Liver (tissue), 9 donors: ENCODE results near the gene HGS. TPM values are rescaled to one million over a fixed set of nuclear protein-coding genes. Genes with fewer than 3 reads are reported as not detected.

ENCODE experiments used
- DNase-seq: peaks from one replicate; pipeline ENCODE4 v3.0.0-alpha.2; 2017; ENCODE audit warnings: low spot score
- H3K27ac ChIP-seq, 2 donors: one replicate each; pipeline ENCODE4 v1.7.0; 2013; ENCODE audit warnings: inconsistent platforms in 2 of 2, low read length in 2 of 2, control low read depth in 1 of 2, low read depth in 1 of 2, mild to moderate bottlenecking in 1 of 2
- H3K27me3 ChIP-seq, 4 donors: one replicate each; pipeline versions ENCODE4 v1.6.1 to v1.7.0; 2013; ENCODE audit warnings: low read length in 3 of 4, inconsistent platforms in 1 of 4, mild to moderate bottlenecking in 1 of 4, moderate library complexity in 1 of 4; ENCODE audit not compliant: control insufficient read depth in 4 of 4, insufficient read depth in 4 of 4
- H3K36me3 ChIP-seq, 4 donors: one replicate each; pipeline versions ENCODE4 v1.6.1 to v1.7.0; 2013; ENCODE audit warnings: low read length in 3 of 4, mild to moderate bottlenecking in 3 of 4, low read depth in 1 of 4, moderate library complexity in 1 of 4; ENCODE audit not compliant: control insufficient read depth in 4 of 4, insufficient read depth in 3 of 4
- H3K4me1 ChIP-seq, 4 donors: one replicate each; pipeline versions ENCODE4 v1.6.1 to v1.7.0; 2013; ENCODE audit warnings: low read length in 3 of 4, mild to moderate bottlenecking in 3 of 4, moderate library complexity in 1 of 4; ENCODE audit not compliant: control insufficient read depth in 4 of 4, insufficient read depth in 4 of 4
- H3K4me3 ChIP-seq, 3 donors: one replicate each; pipeline versions ENCODE4 v1.6.1 to v1.7.0; 2013; ENCODE audit warnings: low read length in 3 of 3, control low read depth in 1 of 3, low read depth in 1 of 3, mild to moderate bottlenecking in 1 of 3
- H3K9ac ChIP-seq, 2 donors: one replicate each; pipeline ENCODE4 v1.7.0; 2013; ENCODE audit warnings: low read length in 2 of 2, mild to moderate bottlenecking in 2 of 2, moderate library complexity in 2 of 2, control low read depth in 1 of 2, low read depth in 1 of 2
- H3K9me3 ChIP-seq, 4 donors: one replicate each; pipeline versions ENCODE4 v1.6.1 to v1.7.0; 2013; ENCODE audit warnings: low read length in 3 of 4; ENCODE audit not compliant: control insufficient read depth in 4 of 4
- EGR1 ChIP-seq, 2 donors: IDR thresholded peaks; 2 replicates each; pipeline ENCODE4 v1.6.1; 2016 to 2018; ENCODE audit warnings: antibody characterized with exemption in 2 of 2, low read depth in 2 of 2
- FOXA1 ChIP-seq: IDR thresholded peaks from 2 replicates; pipeline ENCODE4 v1.6.1; 2016; ENCODE audit warnings: antibody characterized with exemption
- FOXA2 ChIP-seq: IDR thresholded peaks from 2 replicates; pipeline ENCODE4 v1.6.1; 2016; ENCODE audit warnings: antibody characterized with exemption
- GABPA ChIP-seq, 2 donors: IDR thresholded peaks in 1 of 2; conservative IDR thresholded peaks in 1 of 2; 2 replicates each; pipeline ENCODE4 v1.6.1; 2016; ENCODE audit warnings: antibody characterized with exemption in 2 of 2, mild to moderate bottlenecking in 1 of 2, moderate library complexity in 1 of 2
- HNF4A ChIP-seq, 2 donors: conservative IDR thresholded peaks; 2 replicates each; pipeline ENCODE4 v1.6.1; 2016; ENCODE audit warnings: antibody characterized with exemption in 2 of 2, mild to moderate bottlenecking in 2 of 2
- HNF4G ChIP-seq: IDR thresholded peaks from 2 replicates; pipeline ENCODE4 v1.6.1; 2016; ENCODE audit warnings: antibody characterized with exemption
- JUND ChIP-seq, 2 donors: IDR thresholded peaks; 2 replicates each; pipeline ENCODE4 v1.6.1; 2016; ENCODE audit warnings: antibody characterized with exemption in 2 of 2
- NR2F2 ChIP-seq: IDR thresholded peaks from 2 replicates; pipeline ENCODE4 v1.6.1; 2016; ENCODE audit warnings: antibody characterized with exemption
- RAD21 ChIP-seq, 2 donors: IDR thresholded peaks; 2 replicates each; pipeline ENCODE4 v1.6.1; 2016; ENCODE audit warnings: antibody characterized with exemption in 2 of 2, mild to moderate bottlenecking in 2 of 2
- RXRA ChIP-seq, 2 donors: IDR thresholded peaks; 2 replicates each; pipeline ENCODE4 v1.6.1; 2017 to 2018; ENCODE audit warnings: antibody characterized with exemption in 2 of 2, mild to moderate bottlenecking in 1 of 2
- SP1 ChIP-seq: IDR thresholded peaks from 2 replicates; pipeline ENCODE4 v1.6.1; 2018; ENCODE audit warnings: antibody characterized with exemption, mild to moderate bottlenecking
- TAF1 ChIP-seq: conservative IDR thresholded peaks from 2 replicates; pipeline ENCODE4 v1.6.1; 2016; ENCODE audit warnings: antibody characterized with exemption, mild to moderate bottlenecking
- YY1 ChIP-seq: IDR thresholded peaks from 2 replicates; pipeline ENCODE4 v1.6.1; 2016; ENCODE audit warnings: antibody characterized with exemption, mild to moderate bottlenecking
- WGBS: extraction: QIAGEN DNeasy Blood & Tissue Kit; methylation state at CpG from one replicate; pipeline ENCODE4 v1.1.7; 2013; 5-methylcytosine and 5-hydroxymethylcytosine counted together
- polyA plus RNA-seq, 2 donors: library from polyadenylated mRNA; stranded (reverse) in 1 of 2; unstranded in 1 of 2; fragments of 200-250 nt in 1 of 2; fragments of >200 nt in 1 of 2; fragmentation: Nextera tagmentation in 1 of 2; extraction: Ambion mirVana in 1 of 2; gene quantifications; one replicate each; pipeline versions ENCODE4 v1.2.1 to v1.2.3, GENCODE V29; 2013 to 2015
- total RNA-seq, 2 donors: library from RNA; depleted of rRNA; stranded (reverse); fragments of >200 nt; gene quantifications; one replicate each; pipeline ENCODE4 v1.2.3, GENCODE V29; 2014
- TF ChIP-seq, protein P1 (sequence below): IDR thresholded peaks from 2 replicates; pipeline ENCODE4 v1.6.1; 2016; ENCODE audit warnings: antibody characterized with exemption
- TF ChIP-seq, protein P2 (sequence below): IDR thresholded peaks from 2 replicates; pipeline ENCODE4 v1.6.1; 2016; ENCODE audit warnings: antibody characterized with exemption
- TF ChIP-seq, protein P3 (sequence below): IDR thresholded peaks from 2 replicates; pipeline ENCODE4 v1.6.1; 2016; ENCODE audit warnings: antibody characterized with exemption
- TF ChIP-seq, protein P4 (sequence below): IDR thresholded peaks from 2 replicates; pipeline ENCODE4 v1.6.1; 2016; ENCODE audit warnings: antibody characterized with exemption, mild to moderate bottlenecking
- TF ChIP-seq, protein P5 (sequence below): fragments of 150-350 bp; IDR thresholded peaks from 2 replicates; pipeline ENCODE4 v1.5.1; 2017; ENCODE audit warnings: improper control_type of control experiment, low read depth, low read length; ENCODE audit not compliant: missing input control
- donor health status: healthy.
- donor health status: healthy.
- donor health status: healthy.
- donor health status: healthy.
- donor health status: healthy.

HGS gene
- total and polyA plus RNA-seq, 4 donors: 21.8 to 31.6 (median 28.2) TPM

DNA sequence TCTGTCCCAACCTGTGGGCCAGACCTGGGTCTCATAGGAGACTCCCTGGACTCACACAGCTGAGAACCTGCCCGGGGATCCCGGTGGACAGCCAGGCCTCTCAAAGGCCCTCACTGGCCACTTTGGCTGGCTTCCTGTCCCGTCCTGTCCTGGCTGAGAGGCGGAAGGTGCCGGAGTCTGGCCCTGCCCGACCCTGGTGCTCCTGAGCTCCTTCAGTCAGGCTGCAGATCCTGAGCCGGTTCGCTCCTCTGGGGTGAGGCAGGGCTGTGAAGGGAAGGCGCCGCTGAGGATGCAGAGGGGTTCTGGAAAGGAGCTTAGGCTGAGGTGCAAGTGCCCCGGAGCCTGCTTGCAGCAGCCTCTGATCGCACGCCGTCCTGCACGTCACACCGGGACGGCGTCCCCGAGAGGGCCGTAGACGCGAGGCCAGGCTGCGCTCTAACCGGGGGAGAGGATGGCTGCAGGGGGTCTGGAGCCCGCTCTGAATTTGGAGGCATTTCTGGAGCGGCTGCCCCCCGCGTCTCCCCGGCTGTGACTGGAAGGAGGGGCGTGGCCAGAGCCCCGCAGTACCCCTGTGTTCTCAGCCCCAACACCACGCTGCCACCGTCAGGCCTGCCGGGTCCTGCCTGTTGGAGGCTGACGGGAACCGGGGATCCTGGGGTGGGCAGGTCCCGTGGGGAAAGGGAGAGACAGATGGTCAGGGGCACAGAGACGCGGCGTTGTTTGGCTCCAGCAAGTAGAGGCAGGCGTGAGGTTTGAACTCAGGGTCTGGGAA is 4.1 kb downstream of the HGS start:
- Histone ChIP-seq H3K36me3 (peaks cover 9 to 65% (median 18%) of the 10 kb centered on the region in 4 donors), H3K4me3 (no peak overlapping the region), H3K9ac (no peak overlapping the region), H3K9me3 (no peaks in the 10 kb centered on the region), H3K27ac (no peak overlapping the region), H3K4me1 (peaks cover 6 to 19% (median 16%) of the 10 kb centered on the region in 4 donors), H3K27me3 (no peaks in the 10 kb centered on the region)
- 97% methylated on average over 41 of the region's 41 CpGs for WGBS
- TF ChIP-seq YY1 (no peak), JUND (IDR thresholded peaks at IDR 0.05) (no peak), GABPA (IDR thresholded peaks at IDR 0.05 in 1 of 2, conservative IDR thresholded peaks at IDR 0.05 in 1 of 2) (no peak), EGR1 (IDR thresholded peaks at IDR 0.05; ENCODE audit: low read depth in 2 of 2) (no peak), FOXA2 (no peak), HNF4A (conservative IDR thresholded peaks at IDR 0.05) (no peak), NR2F2 (no peak), HNF4G (no peak), SP1 (no peak), TAF1 (no peak), FOXA1 (no peak), RXRA (IDR thresholded peaks at IDR 0.05) (no peak), RAD21 (IDR thresholded peaks at IDR 0.05) (no peak)
- TF ChIP-seq, protein P1, sequence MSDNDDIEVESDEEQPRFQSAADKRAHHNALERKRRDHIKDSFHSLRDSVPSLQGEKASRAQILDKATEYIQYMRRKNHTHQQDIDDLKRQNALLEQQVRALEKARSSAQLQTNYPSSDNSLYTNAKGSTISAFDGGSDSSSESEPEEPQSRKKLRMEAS: no peak
- TF ChIP-seq, protein P2, sequence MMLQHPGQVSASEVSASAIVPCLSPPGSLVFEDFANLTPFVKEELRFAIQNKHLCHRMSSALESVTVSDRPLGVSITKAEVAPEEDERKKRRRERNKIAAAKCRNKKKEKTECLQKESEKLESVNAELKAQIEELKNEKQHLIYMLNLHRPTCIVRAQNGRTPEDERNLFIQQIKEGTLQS: no peak
- TF ChIP-seq, protein P3, sequence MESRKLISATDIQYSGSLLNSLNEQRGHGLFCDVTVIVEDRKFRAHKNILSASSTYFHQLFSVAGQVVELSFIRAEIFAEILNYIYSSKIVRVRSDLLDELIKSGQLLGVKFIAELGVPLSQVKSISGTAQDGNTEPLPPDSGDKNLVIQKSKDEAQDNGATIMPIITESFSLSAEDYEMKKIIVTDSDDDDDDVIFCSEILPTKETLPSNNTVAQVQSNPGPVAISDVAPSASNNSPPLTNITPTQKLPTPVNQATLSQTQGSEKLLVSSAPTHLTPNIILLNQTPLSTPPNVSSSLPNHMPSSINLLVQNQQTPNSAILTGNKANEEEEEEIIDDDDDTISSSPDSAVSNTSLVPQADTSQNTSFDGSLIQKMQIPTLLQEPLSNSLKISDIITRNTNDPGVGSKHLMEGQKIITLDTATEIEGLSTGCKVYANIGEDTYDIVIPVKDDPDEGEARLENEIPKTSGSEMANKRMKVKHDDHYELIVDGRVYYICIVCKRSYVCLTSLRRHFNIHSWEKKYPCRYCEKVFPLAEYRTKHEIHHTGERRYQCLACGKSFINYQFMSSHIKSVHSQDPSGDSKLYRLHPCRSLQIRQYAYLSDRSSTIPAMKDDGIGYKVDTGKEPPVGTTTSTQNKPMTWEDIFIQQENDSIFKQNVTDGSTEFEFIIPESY: no peak
- TF ChIP-seq, protein P4, sequence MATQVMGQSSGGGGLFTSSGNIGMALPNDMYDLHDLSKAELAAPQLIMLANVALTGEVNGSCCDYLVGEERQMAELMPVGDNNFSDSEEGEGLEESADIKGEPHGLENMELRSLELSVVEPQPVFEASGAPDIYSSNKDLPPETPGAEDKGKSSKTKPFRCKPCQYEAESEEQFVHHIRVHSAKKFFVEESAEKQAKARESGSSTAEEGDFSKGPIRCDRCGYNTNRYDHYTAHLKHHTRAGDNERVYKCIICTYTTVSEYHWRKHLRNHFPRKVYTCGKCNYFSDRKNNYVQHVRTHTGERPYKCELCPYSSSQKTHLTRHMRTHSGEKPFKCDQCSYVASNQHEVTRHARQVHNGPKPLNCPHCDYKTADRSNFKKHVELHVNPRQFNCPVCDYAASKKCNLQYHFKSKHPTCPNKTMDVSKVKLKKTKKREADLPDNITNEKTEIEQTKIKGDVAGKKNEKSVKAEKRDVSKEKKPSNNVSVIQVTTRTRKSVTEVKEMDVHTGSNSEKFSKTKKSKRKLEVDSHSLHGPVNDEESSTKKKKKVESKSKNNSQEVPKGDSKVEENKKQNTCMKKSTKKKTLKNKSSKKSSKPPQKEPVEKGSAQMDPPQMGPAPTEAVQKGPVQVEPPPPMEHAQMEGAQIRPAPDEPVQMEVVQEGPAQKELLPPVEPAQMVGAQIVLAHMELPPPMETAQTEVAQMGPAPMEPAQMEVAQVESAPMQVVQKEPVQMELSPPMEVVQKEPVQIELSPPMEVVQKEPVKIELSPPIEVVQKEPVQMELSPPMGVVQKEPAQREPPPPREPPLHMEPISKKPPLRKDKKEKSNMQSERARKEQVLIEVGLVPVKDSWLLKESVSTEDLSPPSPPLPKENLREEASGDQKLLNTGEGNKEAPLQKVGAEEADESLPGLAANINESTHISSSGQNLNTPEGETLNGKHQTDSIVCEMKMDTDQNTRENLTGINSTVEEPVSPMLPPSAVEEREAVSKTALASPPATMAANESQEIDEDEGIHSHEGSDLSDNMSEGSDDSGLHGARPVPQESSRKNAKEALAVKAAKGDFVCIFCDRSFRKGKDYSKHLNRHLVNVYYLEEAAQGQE: no peak
- TF ChIP-seq, protein P5, sequence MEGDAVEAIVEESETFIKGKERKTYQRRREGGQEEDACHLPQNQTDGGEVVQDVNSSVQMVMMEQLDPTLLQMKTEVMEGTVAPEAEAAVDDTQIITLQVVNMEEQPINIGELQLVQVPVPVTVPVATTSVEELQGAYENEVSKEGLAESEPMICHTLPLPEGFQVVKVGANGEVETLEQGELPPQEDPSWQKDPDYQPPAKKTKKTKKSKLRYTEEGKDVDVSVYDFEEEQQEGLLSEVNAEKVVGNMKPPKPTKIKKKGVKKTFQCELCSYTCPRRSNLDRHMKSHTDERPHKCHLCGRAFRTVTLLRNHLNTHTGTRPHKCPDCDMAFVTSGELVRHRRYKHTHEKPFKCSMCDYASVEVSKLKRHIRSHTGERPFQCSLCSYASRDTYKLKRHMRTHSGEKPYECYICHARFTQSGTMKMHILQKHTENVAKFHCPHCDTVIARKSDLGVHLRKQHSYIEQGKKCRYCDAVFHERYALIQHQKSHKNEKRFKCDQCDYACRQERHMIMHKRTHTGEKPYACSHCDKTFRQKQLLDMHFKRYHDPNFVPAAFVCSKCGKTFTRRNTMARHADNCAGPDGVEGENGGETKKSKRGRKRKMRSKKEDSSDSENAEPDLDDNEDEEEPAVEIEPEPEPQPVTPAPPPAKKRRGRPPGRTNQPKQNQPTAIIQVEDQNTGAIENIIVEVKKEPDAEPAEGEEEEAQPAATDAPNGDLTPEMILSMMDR: no peak
- no peak for DNase-seq
